ENCODE measurements around the gene TMEM234.
A peak's percentile ranks its signal among the peaks of the same experiment; 100 is the strongest.

Gene TMEM234

GRCh38 chr1:32200226-32201010 lies 21.7 kb downstream of the TMEM234 start, which contains the start of gene CCDC28B:
CCDC28B (plus strand) TSS chr1:32200595; CDS start chr1:32201936, 1,341 bp downstream.
- H3K4me3 ChIP-seq (ENCODE audit: control insufficient read depth in 1 of 7, extremely low read depth in 1 of 7, insufficient read depth in 4 of 7, low read depth in 2 of 7, low read length in 6 of 7), result peak within 1 kb of the TSS; percentile 44 to 80 (median 67)
- no peaks in the 10 kb centered on the region for H3K27me3 ChIP-seq (replicated peaks in 2 of 5; ENCODE audit: control insufficient read depth in 4 of 5, insufficient read depth in 5 of 5, low read length in 4 of 5)
- ChIA-PET CTCF (interaction anchor here (0.8 to 8.7 kb wide), 7 partner anchors 8 to 100 kb away, joined by 3 to 48 read pairs (median 5); no protein-coding TSS in a partner anchor), POLR2A (interaction anchor here (0.9 kb wide), 1 partner anchor 13 kb away, joined by 3 read pairs; no protein-coding TSS in a partner anchor)
- no peaks in the 10 kb centered on the region for H3K9me3 ChIP-seq (ENCODE audit: control extremely low read depth in 1 of 5, control insufficient read depth in 4 of 5, insufficient read depth in 2 of 5, low read depth in 1 of 5, low read length in 4 of 5)
- peaks cover 0 to 36% (median 30%) of the 10 kb centered on the region in 4 experiments for H3K36me3 ChIP-seq (ENCODE audit: control insufficient read depth in 4 of 4, insufficient read depth in 4 of 4, low read length in 3 of 4)
- H3K27ac ChIP-seq (ENCODE audit: insufficient read depth in 1 of 2, low read depth in 1 of 2, low read length in 2 of 2, poor library complexity in 1 of 2, severe bottlenecking in 2 of 2), result peak within 1 kb of the TSS; percentile 51 to 67
- DNase-seq, result peak in 2 of 3 donors; percentile 55 to 66
- H3K4me1 ChIP-seq (ENCODE audit: control extremely low read depth in 1 of 4, control insufficient read depth in 4 of 4, insufficient read depth in 4 of 4, low read length in 3 of 4), result peaks cover 3 to 47% (median 41%) of the 10 kb centered on the region in 4 experiments
- WGBS (ENCODE audit: insufficient coverage), result 1% methylated on average over 24 of the region's 34 CpGs

GRCh38 chr1:32199717-32200072 lies 22.5 kb downstream of the TMEM234 start:
- Histone ChIP-seq H3K27ac (ENCODE audit: insufficient read depth in 1 of 2, low read depth in 1 of 2, low read length in 2 of 2, poor library complexity in 1 of 2, severe bottlenecking in 2 of 2) (no peak overlapping the region), H3K36me3 (ENCODE audit: control insufficient read depth in 4 of 4, insufficient read depth in 4 of 4, low read length in 3 of 4) (peaks cover 0 to 44% (median 37%) of the 10 kb centered on the region in 4 experiments), H3K4me3 (ENCODE audit: control insufficient read depth in 1 of 7, extremely low read depth in 1 of 7, insufficient read depth in 4 of 7, low read depth in 2 of 7, low read length in 6 of 7) (peak overlapping the region in 2 of 7 experiments; percentile 77 to 80), H3K9me3 (ENCODE audit: control extremely low read depth in 1 of 5, control insufficient read depth in 4 of 5, insufficient read depth in 2 of 5, low read depth in 1 of 5, low read length in 4 of 5) (no peaks in the 10 kb centered on the region), H3K27me3 (replicated peaks in 2 of 5; ENCODE audit: control insufficient read depth in 4 of 5, insufficient read depth in 5 of 5, low read length in 4 of 5) (no peaks in the 10 kb centered on the region), H3K4me1 (ENCODE audit: control extremely low read depth in 1 of 4, control insufficient read depth in 4 of 4, insufficient read depth in 4 of 4, low read length in 3 of 4) (peaks cover 3 to 48% (median 40%) of the 10 kb centered on the region in 4 experiments)
- WGBS (ENCODE audit: insufficient coverage), result 97% methylated on average over 3 of the region's 6 CpGs
- POLR2A ChIA-PET, result no interaction called here
- CTCF ChIA-PET, result interaction anchor here (1.5 to 8.7 kb wide), 2 partner anchors 12 to 16 kb away, joined by 6 to 48 read pairs; no protein-coding TSS in a partner anchor
- no peak for DNase-seq

- Histone ChIP-seq H3K4me1 (ENCODE audit: control extremely low read depth in 1 of 4, control insufficient read depth in 4 of 4, insufficient read depth in 4 of 4, low read length in 3 of 4) (peaks cover 3 to 48% (median 40%) of the 10 kb centered on the region in 4 experiments), H3K4me3 (ENCODE audit: control insufficient read depth in 1 of 7, extremely low read depth in 1 of 7, insufficient read depth in 4 of 7, low read depth in 2 of 7, low read length in 6 of 7) (no peak overlapping the region), H3K27me3 (replicated peaks in 2 of 5; ENCODE audit: control insufficient read depth in 4 of 5, insufficient read depth in 5 of 5, low read length in 4 of 5) (no peaks in the 10 kb centered on the region), H3K9me3 (ENCODE audit: control extremely low read depth in 1 of 5, control insufficient read depth in 4 of 5, insufficient read depth in 2 of 5, low read depth in 1 of 5, low read length in 4 of 5) (no peaks in the 10 kb centered on the region), H3K36me3 (ENCODE audit: control insufficient read depth in 4 of 4, insufficient read depth in 4 of 4, low read length in 3 of 4) (peaks cover 3 to 48% (median 42%) of the 10 kb centered on the region in 4 experiments), H3K27ac (ENCODE audit: insufficient read depth in 1 of 2, low read depth in 1 of 2, low read length in 2 of 2, poor library complexity in 1 of 2, severe bottlenecking in 2 of 2) (no peak overlapping the region)
- ChIA-PET CTCF (interaction anchor here (8.7 kb wide), 1 partner anchor 16 kb away, joined by 48 read pairs; no protein-coding TSS in a partner anchor), POLR2A (no interaction called here)
- no peak for DNase-seq
- WGBS (ENCODE audit: insufficient coverage), result 100% methylated on average over 1 of the region's 4 CpGs
Measured at GRCh38 chr1:32199043-32199716, 23.0 kb downstream of the TMEM234 start.

GRCh38 chr1:32198237-32199042 lies 23.7 kb downstream of the TMEM234 start:
- DNase-seq, result no peak
- WGBS (ENCODE audit: insufficient coverage), result 91% methylated on average over 3 of the region's 3 CpGs
- Histone ChIP-seq H3K4me3 (ENCODE audit: control insufficient read depth in 1 of 7, extremely low read depth in 1 of 7, insufficient read depth in 4 of 7, low read depth in 2 of 7, low read length in 6 of 7) (no peak overlapping the region), H3K36me3 (ENCODE audit: control insufficient read depth in 4 of 4, insufficient read depth in 4 of 4, low read length in 3 of 4) (peaks cover 3 to 51% (median 43%) of the 10 kb centered on the region in 4 experiments), H3K9me3 (ENCODE audit: control extremely low read depth in 1 of 5, control insufficient read depth in 4 of 5, insufficient read depth in 2 of 5, low read depth in 1 of 5, low read length in 4 of 5) (no peaks in the 10 kb centered on the region), H3K27me3 (replicated peaks in 2 of 5; ENCODE audit: control insufficient read depth in 4 of 5, insufficient read depth in 5 of 5, low read length in 4 of 5) (no peaks in the 10 kb centered on the region), H3K27ac (ENCODE audit: insufficient read depth in 1 of 2, low read depth in 1 of 2, low read length in 2 of 2, poor library complexity in 1 of 2, severe bottlenecking in 2 of 2) (no peak overlapping the region), H3K4me1 (ENCODE audit: control extremely low read depth in 1 of 4, control insufficient read depth in 4 of 4, insufficient read depth in 4 of 4, low read length in 3 of 4) (peaks cover 3 to 48% (median 40%) of the 10 kb centered on the region in 4 experiments)
- POLR2A ChIA-PET, result no interaction called here
- CTCF ChIA-PET, result interaction anchor here (0.9 to 8.7 kb wide), 3 partner anchors 17 to 19 kb away, joined by 3 to 48 read pairs (median 3); partner anchors contain the start of gene TXLNA

GRCh38 chr1:32197837-32198236 lies 24.3 kb downstream of the TMEM234 start:
- no peaks in the 10 kb centered on the region for H3K27me3 ChIP-seq (replicated peaks in 2 of 5; ENCODE audit: control insufficient read depth in 4 of 5, insufficient read depth in 5 of 5, low read length in 4 of 5)
- no peak for DNase-seq
- H3K4me1 ChIP-seq (ENCODE audit: control extremely low read depth in 1 of 4, control insufficient read depth in 4 of 4, insufficient read depth in 4 of 4, low read length in 3 of 4), result peaks cover 3 to 48% (median 40%) of the 10 kb centered on the region in 4 experiments
- H3K4me3 ChIP-seq (ENCODE audit: control insufficient read depth in 1 of 7, extremely low read depth in 1 of 7, insufficient read depth in 4 of 7, low read depth in 2 of 7, low read length in 6 of 7), result no peak overlapping the region
- H3K9me3 ChIP-seq (ENCODE audit: control extremely low read depth in 1 of 5, control insufficient read depth in 4 of 5, insufficient read depth in 2 of 5, low read depth in 1 of 5, low read length in 4 of 5), result no peaks in the 10 kb centered on the region
- ChIA-PET CTCF (interaction anchor here (0.9 to 8.7 kb wide), 6 partner anchors 11 to 19 kb away, joined by 3 to 48 read pairs (median 5); partner anchors contain the start of genes DCDC2B and TXLNA), POLR2A (no interaction called here)
- no peak overlapping the region for H3K27ac ChIP-seq (ENCODE audit: insufficient read depth in 1 of 2, low read depth in 1 of 2, low read length in 2 of 2, poor library complexity in 1 of 2, severe bottlenecking in 2 of 2)
- 100% methylated on average over 4 of the region's 6 CpGs for WGBS (ENCODE audit: insufficient coverage)
- peaks cover 3 to 57% (median 49%) of the 10 kb centered on the region in 4 experiments for H3K36me3 ChIP-seq (ENCODE audit: control insufficient read depth in 4 of 4, insufficient read depth in 4 of 4, low read length in 3 of 4)

GRCh38 chr1:32197074-32197473 lies 25.1 kb downstream of the TMEM234 start:
- Histone ChIP-seq H3K9me3 (ENCODE audit: control extremely low read depth in 1 of 5, control insufficient read depth in 4 of 5, insufficient read depth in 2 of 5, low read depth in 1 of 5, low read length in 4 of 5) (no peaks in the 10 kb centered on the region), H3K36me3 (ENCODE audit: control insufficient read depth in 4 of 4, insufficient read depth in 4 of 4, low read length in 3 of 4) (peaks cover 6 to 64% (median 55%) of the 10 kb centered on the region in 4 experiments), H3K27me3 (replicated peaks in 2 of 5; ENCODE audit: control insufficient read depth in 4 of 5, insufficient read depth in 5 of 5, low read length in 4 of 5) (no peaks in the 10 kb centered on the region), H3K27ac (ENCODE audit: insufficient read depth in 1 of 2, low read depth in 1 of 2, low read length in 2 of 2, poor library complexity in 1 of 2, severe bottlenecking in 2 of 2) (no peak overlapping the region), H3K4me3 (ENCODE audit: control insufficient read depth in 1 of 7, extremely low read depth in 1 of 7, insufficient read depth in 4 of 7, low read depth in 2 of 7, low read length in 6 of 7) (no peak overlapping the region), H3K4me1 (ENCODE audit: control extremely low read depth in 1 of 4, control insufficient read depth in 4 of 4, insufficient read depth in 4 of 4, low read length in 3 of 4) (peaks cover 1 to 42% (median 35%) of the 10 kb centered on the region in 4 experiments)
- CTCF ChIA-PET, result interaction anchor here (1.2 to 8.7 kb wide), 5 partner anchors 12 to 19 kb away, joined by 3 to 48 read pairs (median 7); partner anchors contain the start of genes DCDC2B and TXLNA
- DNase-seq, result no peak
- POLR2A ChIA-PET, result interaction anchor here (0.6 kb wide), 1 partner anchor 107 kb away, joined by 3 read pairs; no protein-coding TSS in a partner anchor
- WGBS (ENCODE audit: insufficient coverage), result 80% methylated on average over 1 of the region's 1 CpG
